ENCODE results near the gene RFX3.

The RFX3 gene

DNA sequence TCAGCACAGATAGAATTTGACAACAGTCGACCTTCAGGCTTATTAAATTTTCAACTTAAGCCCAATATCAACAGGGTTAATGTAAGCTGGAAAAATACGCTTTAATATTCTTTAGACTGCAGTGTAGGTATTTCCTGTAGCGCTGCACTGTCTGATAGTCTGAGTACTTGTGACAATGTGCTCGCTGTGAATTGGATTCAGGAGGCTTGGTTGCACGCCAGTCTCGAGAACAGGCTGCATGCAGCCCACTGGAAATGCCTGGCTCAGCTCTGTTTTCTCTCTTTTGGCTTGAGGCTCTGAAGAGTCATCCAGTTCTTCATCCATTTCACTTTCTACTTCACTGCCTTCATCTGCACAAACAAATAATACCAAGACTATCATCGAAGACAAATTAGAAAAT lies 300.9 kb downstream of the RFX3 start:
- DNase-seq (ENCODE audit: low read depth, low spot score) = no peak

GRCh38 chr9:3215658-3216057 lies 310.1 kb downstream of the RFX3 start:
- no peak for DNase-seq (ENCODE audit: low read depth, low spot score)

GRCh38 chr9:3214741-3215140 lies 311.1 kb downstream of the RFX3 start:
- DNase-seq (ENCODE audit: low read depth, low spot score) = no peak

DNA sequence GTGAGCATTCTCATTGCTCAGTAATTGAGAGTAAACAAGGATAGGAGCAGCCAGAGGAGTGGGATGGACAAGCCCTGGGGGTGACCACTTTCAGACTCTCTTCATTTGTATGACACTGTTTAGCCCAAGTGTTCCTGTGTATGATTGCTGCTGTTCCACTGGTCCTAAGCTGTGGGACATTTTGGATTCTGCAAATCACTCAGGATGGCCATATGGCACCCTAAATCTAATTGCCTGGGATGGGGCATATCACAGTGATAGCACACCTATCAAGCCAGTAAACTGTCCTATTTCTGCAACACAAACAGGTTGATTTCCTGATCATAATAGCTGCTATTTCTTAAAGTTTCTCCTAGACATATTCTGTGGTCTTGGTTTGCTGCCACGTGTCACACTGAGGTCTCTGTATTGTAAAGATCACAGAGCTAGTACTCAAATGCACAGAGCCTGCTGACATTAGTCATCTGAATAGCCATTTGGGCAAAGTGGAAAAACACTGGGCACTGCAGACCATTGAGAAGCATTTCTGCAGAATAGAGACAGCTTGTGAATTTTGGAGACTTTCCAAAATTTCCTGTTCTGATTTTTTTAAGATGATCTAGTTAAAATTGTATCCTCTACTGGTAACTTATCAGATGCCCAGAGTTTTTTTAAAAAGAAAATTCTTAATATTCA lies 320.2 kb downstream of the RFX3 start:
- no peak for DNase-seq (ENCODE audit: low read depth, low spot score)

DNA sequence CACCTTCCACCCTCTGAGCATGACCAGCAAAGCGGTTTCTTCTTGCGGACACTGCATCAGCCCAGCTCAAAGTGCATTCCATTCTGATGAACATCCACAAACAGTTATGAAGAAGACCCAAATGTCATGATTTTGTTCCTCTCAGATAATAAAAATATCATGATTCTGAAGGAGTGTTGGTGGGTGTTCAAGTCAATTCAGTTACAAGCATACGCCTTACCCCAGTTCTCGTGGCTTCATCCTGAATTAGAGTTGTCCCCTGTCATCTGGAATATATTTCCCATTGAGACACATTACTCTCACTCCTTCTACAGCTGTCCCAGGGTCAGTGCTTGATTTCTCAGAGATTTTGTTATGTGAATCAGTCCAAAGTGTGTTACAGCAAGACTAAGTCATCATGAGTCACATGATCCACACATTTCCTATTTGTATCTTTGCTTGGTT lies 325.4 kb downstream of the RFX3 start:
- DNase-seq (ENCODE audit: low read depth, low spot score) = no peak

- DNase-seq (ENCODE audit: low read depth, low spot score) = no peak
Measured at GRCh38 chr9:3193791-3194190, 332.0 kb downstream of the RFX3 start.

- no peak for DNase-seq (ENCODE audit: low read depth, low spot score)
Measured at GRCh38 chr9:3191715-3192114, 334.1 kb downstream of the RFX3 start.

- DNase-seq (ENCODE audit: low read depth, low spot score) = no peak
Measured at GRCh38 chr9:3189113-3189861, 336.5 kb downstream of the RFX3 start.

DNA sequence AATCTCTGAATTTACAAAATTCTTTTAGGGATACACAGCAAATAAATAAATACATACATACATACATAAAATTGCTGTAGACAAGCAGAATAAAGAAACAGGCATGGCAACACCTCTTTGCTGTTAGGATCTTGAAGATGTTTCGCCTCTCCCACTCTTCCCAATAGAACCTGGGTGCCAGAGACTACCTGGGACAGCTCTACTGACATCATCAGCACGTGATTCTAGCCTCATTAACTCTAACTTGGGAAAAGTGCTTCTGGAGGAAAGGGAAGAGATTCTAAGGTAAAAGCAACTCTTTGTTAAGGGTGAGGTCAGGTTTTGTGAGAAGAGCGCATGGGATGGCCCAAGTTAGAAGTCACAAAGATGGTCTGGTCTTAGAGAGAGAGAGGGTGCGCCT lies 339.1 kb downstream of the RFX3 start:
- no peak for DNase-seq (ENCODE audit: low read depth, low spot score)

GRCh38 chr9:3181049-3181953 lies 344.5 kb downstream of the RFX3 start:
- no peak for DNase-seq (ENCODE audit: low read depth, low spot score)

GRCh38 chr9:3180696-3181048 lies 345.1 kb downstream of the RFX3 start:
- DNase-seq (ENCODE audit: low read depth, low spot score) = no peak

DNA sequence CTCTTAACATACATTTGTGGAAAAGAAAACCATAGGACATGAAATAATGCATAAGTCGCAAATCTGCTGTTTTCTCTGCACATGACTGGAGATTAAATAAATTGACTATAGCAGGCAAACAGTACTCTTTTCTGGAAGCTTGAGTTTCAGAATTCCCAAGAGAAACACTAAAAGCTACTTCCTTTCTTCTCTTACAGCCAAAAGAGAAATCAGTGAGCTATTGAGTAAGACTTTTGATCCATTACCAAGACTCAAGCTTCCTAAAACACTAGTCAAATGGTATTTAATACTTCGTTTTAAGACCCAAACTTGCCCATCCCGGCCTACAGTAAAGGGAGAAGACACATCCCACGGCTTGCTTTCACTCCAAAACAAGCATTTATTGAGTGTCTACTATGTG lies 346.1 kb downstream of the RFX3 start:
- DNase-seq (ENCODE audit: low read depth, low spot score) = no peak

DNA sequence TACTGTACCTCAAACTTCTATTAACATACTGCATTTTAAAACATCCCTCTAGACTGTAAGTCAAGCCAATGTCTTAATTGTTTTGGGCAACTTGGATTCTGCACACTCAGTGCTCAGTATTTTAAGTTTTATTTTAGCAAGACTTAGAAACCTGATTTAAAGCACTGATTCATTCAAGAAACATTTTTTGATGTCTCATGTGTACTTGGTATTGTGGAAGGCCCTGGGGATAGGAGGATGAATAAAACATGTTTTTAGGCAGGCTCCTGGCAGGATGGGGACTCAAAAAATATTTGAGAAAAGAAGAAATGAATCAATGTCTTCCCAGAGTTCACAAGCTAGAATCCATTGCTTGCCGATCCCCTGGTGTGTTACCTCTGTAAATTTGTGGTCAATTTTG lies 347.9 kb downstream of the RFX3 start:
- no peak for DNase-seq (ENCODE audit: low read depth, low spot score)

DNA sequence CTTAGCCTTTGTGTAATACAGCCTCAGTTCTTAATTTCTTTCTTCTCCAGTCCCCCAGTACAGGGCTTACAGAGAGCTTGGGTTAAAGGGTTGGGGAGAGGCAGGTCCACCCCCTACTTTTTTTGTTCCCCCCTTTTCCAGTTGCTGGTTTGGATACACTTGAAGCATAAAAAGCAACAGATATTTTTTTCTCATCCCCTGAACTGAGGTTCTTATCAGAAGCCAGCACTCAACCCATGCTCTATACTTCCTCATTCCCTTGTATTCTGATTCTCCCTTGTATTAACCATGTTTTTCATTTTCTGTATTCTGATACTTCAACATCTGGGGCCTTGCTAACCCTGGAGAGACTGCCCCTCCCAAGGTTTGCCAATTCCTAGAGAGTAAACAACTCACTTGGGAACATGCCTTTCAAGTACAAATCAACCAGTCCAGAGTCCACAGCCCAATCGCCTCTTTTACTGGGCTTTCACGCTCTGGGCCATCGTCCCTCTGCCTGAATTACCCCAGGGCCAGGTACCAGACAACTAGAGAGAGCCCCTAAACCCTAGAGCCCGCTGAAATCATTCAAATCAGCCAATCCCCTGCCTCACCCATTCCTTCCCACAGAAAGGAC lies 348.5 kb downstream of the RFX3 start:
- no peak for DNase-seq (ENCODE audit: low read depth, low spot score)

DNA sequence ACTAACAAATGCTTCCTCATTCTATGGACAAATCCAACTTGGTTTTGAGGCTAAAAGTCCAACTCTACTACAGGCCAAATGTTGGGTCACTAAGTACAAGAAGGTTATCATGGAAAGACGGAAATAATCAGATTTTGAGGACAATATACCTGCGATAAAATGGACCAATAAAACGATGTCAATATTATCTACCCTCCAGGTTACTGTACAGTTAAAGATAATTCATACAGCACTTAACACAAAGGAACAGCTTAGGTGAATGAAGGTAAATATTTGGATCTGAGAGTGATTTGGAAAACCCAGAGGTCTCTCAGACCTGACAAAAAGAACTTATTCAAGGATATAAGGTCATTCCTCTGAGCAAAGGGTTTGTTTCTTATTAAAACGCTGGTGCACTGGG lies 352.4 kb downstream of the RFX3 start:
- DNase-seq (ENCODE audit: low read depth, low spot score) = no peak

DNA sequence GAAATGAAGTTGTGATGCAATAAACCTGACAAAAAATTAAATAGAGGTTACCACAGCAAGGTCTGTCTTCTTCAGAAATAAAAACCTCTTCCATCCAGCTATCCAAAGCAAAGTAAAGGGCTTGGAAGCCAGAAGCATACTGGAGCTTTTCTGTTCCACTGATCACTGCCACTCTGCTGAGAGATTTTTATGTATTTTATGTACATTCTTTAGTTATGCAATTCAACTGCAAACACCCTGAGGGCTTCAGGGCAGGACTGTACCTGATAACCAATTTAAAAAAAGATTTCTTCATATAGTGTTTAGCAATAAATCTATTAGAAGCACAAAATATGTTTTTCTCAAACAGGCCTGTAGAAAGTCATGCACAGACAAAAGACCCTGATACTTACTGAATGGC lies 355.0 kb downstream of the RFX3 start:
- no peak for DNase-seq (ENCODE audit: low read depth, low spot score)

All from brain pericyte (primary cell).